HepG2 (cell line): ENCODE results near the gene SNAI1.

Experiments used
- FLYWCH1 ChIP-seq: sonication (generic); formaldehyde crosslinking; IDR thresholded peaks from 2 replicates; pipeline ENCODE4 v1.8.1; 2023; ENCODE audit warnings: mild to moderate bottlenecking, missing genetic modification reagents
- TAF1 ChIP-seq: sonication (generic); formaldehyde crosslinking; IDR thresholded peaks from 2 replicates; pipeline ENCODE4 v1.4.0; 2020; ENCODE audit warnings: missing genetic modification reagents

DNA sequence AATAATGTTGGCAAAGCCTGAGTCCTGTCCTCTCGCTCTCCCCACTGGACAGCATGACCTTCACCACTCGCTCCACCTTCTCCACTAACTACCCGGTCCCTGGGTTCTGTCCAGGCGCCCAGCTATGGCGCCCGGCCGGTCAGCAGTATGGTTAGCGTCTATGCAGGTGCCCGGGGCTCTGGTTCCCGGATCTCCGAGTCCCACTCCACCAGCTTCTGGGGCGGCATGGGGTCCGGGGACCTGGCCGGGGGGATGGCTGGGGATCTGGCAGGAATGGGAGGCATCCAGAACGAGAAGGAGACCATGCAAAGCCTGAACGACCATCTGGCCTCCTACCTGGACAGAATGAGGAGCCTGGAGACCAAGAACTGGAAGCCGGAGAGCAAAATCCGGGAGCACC is 26.1 kb upstream of the SNAI1 start:
- TF ChIP-seq TAF1 (CRISPR knock-in tag) (no peak), FLYWCH1 (CRISPR knock-in tag) (no peak)
